Left ventricle myocardium inferior (tissue), 1 donor: ENCODE data around the gene COL1A2. TPM values are rescaled to one million over a fixed set of nuclear protein-coding genes. Genes with fewer than 3 reads are reported as not detected.

ENCODE experiments used
- DNase-seq: peaks from one replicate; pipeline ENCODE4 v3.0.0-alpha.2; 2020
- H3K27ac ChIP-seq: fragments of 200-600 bp; replicated peaks from 2 replicates; pipeline ENCODE4 v1.8.0; 2021
- H3K27me3 ChIP-seq: fragments of 200-600 bp; 2 replicates; pipeline ENCODE4 v1.8.0; 2021; ENCODE audit warnings: low read depth
- H3K36me3 ChIP-seq: fragments of 200-600 bp; 2 replicates; pipeline ENCODE4 v1.8.0; 2021
- H3K4me1 ChIP-seq: fragments of 200-600 bp; 2 replicates; pipeline ENCODE4 v1.8.0; 2021
- H3K4me3 ChIP-seq: fragments of 200-600 bp; 2 replicates; pipeline ENCODE4 v1.8.0; 2021; ENCODE audit warnings: mild to moderate bottlenecking, moderate library complexity
- H3K9me3 ChIP-seq: fragments of 200-600 bp; replicated peaks from 2 replicates; pipeline ENCODE4 v1.8.0; 2021
- CTCF ChIP-seq: fragments of 200-600 bp; IDR thresholded peaks from 2 replicates; pipeline ENCODE4 v1.8.0; 2021; ENCODE audit warnings: antibody characterized with exemption, mild to moderate bottlenecking, borderline replicate concordance
- intact Hi-C: fragments of 100-400 bp; cut with micrococcal nuclease; formaldehyde crosslinking; loops from one replicate; pipeline ENCODE4 v1.11.0; 2022
- total RNA-seq: library from RNA; stranded (reverse); fragmentation: NEBNext Ultra II Directional; extraction: Animal tissue kit (Norgen Biotek cat#: 25700); gene quantifications from one replicate; pipeline ENCODE4 v1.2.1, GENCODE V29; 2021
- donor health status: DM: no; HTN: yes; CAD: no; lungs with severe emphysema.

COL1A2 gene
- total RNA-seq, 1 donor from 2014 or later, result 96.6 TPM

- no peaks in the 10 kb centered on the region for H3K4me1 ChIP-seq
- intact Hi-C loops, result no loop called here
- peaks cover 2% of the 10 kb centered on the region for H3K36me3 ChIP-seq
- TF ChIP-seq CTCF, result no peak
- DNase-seq, result no peak
- H3K4me3 ChIP-seq, result no peak overlapping the region
- H3K27ac ChIP-seq, result no peak overlapping the region
- no peaks in the 10 kb centered on the region for H3K9me3 ChIP-seq
- peaks cover 11% of the 10 kb centered on the region for H3K27me3 ChIP-seq
These were observed 38.5 kb downstream of the COL1A2 start for GRCh38 chr7:94433224-94433623.

GRCh38 chr7:94434042-94434441 lies 39.3 kb downstream of the COL1A2 start:
- Histone ChIP-seq H3K9me3 (no peaks in the 10 kb centered on the region), H3K27ac (no peak overlapping the region), H3K36me3 (no peaks in the 10 kb centered on the region), H3K27me3 (peaks cover 11% of the 10 kb centered on the region), H3K4me1 (no peaks in the 10 kb centered on the region), H3K4me3 (no peak overlapping the region)
- intact Hi-C loops, result no loop called here
- DNase-seq, result no peak
- no peak for TF ChIP-seq CTCF

- intact Hi-C loops, result loop anchor here (5.0 kb wide), 1 partner anchor 149 kb away; no protein-coding TSS in a partner anchor
- peak; percentile 91 for TF ChIP-seq CTCF
- Histone ChIP-seq H3K27me3 (peaks cover 11% of the 10 kb centered on the region), H3K9me3 (no peaks in the 10 kb centered on the region), H3K4me3 (no peak overlapping the region), H3K27ac (no peak overlapping the region), H3K4me1 (peaks cover 5% of the 10 kb centered on the region), H3K36me3 (no peaks in the 10 kb centered on the region)
- no peak for DNase-seq
These were observed 41.4 kb downstream of the COL1A2 start for GRCh38 chr7:94436018-94436604.

GRCh38 chr7:94436700-94437099 lies 42.0 kb downstream of the COL1A2 start:
- no peak for DNase-seq

GRCh38 chr7:94439893-94440381 lies 45.2 kb downstream of the COL1A2 start:
- Histone ChIP-seq H3K9me3 (no peaks in the 10 kb centered on the region), H3K27me3 (peaks cover 27% of the 10 kb centered on the region), H3K36me3 (no peaks in the 10 kb centered on the region), H3K4me1 (peaks cover 5% of the 10 kb centered on the region), H3K4me3 (no peak overlapping the region), H3K27ac (no peak overlapping the region)
- intact Hi-C loops, result loop anchor here (5.0 kb wide), 1 partner anchor 153 kb away; no protein-coding TSS in a partner anchor
- no peak for TF ChIP-seq CTCF
- no peak for DNase-seq

More at GRCh38 chr7:94436700-94437099, 42.0 kb downstream of the COL1A2 start:
- Histone ChIP-seq H3K4me1 (peaks cover 5% of the 10 kb centered on the region), H3K36me3 (no peaks in the 10 kb centered on the region), H3K27ac (no peak overlapping the region), H3K27me3 (peaks cover 11% of the 10 kb centered on the region), H3K4me3 (no peak overlapping the region), H3K9me3 (no peaks in the 10 kb centered on the region)
- TF ChIP-seq CTCF, result no peak
- intact Hi-C loops, result loop anchor here (5.0 kb wide), 1 partner anchor 149 kb away; no protein-coding TSS in a partner anchor
